BLaER1 (cell line): ENCODE data around the gene CAPN10.

ENCODE experiments used
- H3K27ac ChIP-seq: shearing (Covaris generic); formaldehyde crosslinking; 2 replicates; pipeline ENCODE4 v1.8.1; 2022
- H3K27me3 ChIP-seq: shearing (Covaris generic); formaldehyde crosslinking; 2 replicates; pipeline ENCODE4 v1.8.1; 2022
- H3K36me3 ChIP-seq: shearing (Covaris generic); formaldehyde crosslinking; 2 replicates; pipeline ENCODE4 v1.8.1; 2022
- H3K4me1 ChIP-seq: shearing (Covaris generic); formaldehyde crosslinking; 2 replicates; pipeline ENCODE4 v1.8.1; 2022
- H3K4me2 ChIP-seq: shearing (Covaris generic); formaldehyde crosslinking; 2 replicates; pipeline ENCODE4 v1.8.1; 2022
- H3K4me3 ChIP-seq: shearing (Covaris generic); formaldehyde crosslinking; 2 replicates; pipeline ENCODE4 v1.8.1; 2022
- H3K9ac ChIP-seq: shearing (Covaris generic); formaldehyde crosslinking; 2 replicates; pipeline ENCODE4 v1.8.1; 2022
- H3K9me3 ChIP-seq: shearing (Covaris generic); formaldehyde crosslinking; 2 replicates; pipeline ENCODE4 v1.8.1; 2022
- H4K20me1 ChIP-seq: shearing (Covaris generic); formaldehyde crosslinking; 2 replicates; pipeline ENCODE4 v1.8.1; 2022
- Cebpa-rat ChIP-seq: shearing (Covaris generic); IDR thresholded peaks from 2 replicates; pipeline ENCODE4 v1.8.1; 2022

CAPN10 gene

GRCh38 chr2:240620859-240621258 lies 34.3 kb downstream of the CAPN10 start:
- Histone ChIP-seq H3K9me3 (peaks cover 20% of the 10 kb centered on the region), H3K9ac (no peak overlapping the region), H3K4me2 (peak overlapping the region; percentile 86), H4K20me1 (peaks cover 8% of the 10 kb centered on the region; the same call in 1 of the 2 replicates), H3K27ac (peak overlapping the region; percentile 70), H3K36me3 (peaks cover 27% of the 10 kb centered on the region; the same call in 1 of the 2 replicates), H3K27me3 (no peaks in the 10 kb centered on the region), H3K4me1 (peaks cover 66% of the 10 kb centered on the region), H3K4me3 (no peak overlapping the region)
- no peak for TF ChIP-seq Cebpa-rat

- H3K27me3 ChIP-seq = no peaks in the 10 kb centered on the region
- H3K4me1 ChIP-seq = peaks cover 69% of the 10 kb centered on the region
- no peak overlapping the region for H3K4me3 ChIP-seq
- peak overlapping the region; percentile 86 for H3K4me2 ChIP-seq
- H3K27ac ChIP-seq = peak overlapping the region; percentile 70
- H3K9me3 ChIP-seq = peaks cover 10% of the 10 kb centered on the region
- H3K36me3 ChIP-seq = peaks cover 20% of the 10 kb centered on the region; the same call in 1 of the 2 replicates
- no peak for TF ChIP-seq Cebpa-rat
- H3K9ac ChIP-seq = peak overlapping the region; percentile 50; the same call in 1 of the 2 replicates
- H4K20me1 ChIP-seq = peaks cover 8% of the 10 kb centered on the region; the same call in 1 of the 2 replicates
Measured at GRCh38 chr2:240622060-240622411, 35.5 kb downstream of the CAPN10 start.

- peaks cover 13% of the 10 kb centered on the region; the same call in 1 of the 2 replicates for H3K36me3 ChIP-seq
- peak overlapping the region; percentile 70; the same call in 1 of the 2 replicates for H3K27ac ChIP-seq
- peaks cover 76% of the 10 kb centered on the region for H3K4me1 ChIP-seq
- peak overlapping the region; percentile 86 for H3K4me2 ChIP-seq
- peaks cover 8% of the 10 kb centered on the region; the same call in 1 of the 2 replicates for H4K20me1 ChIP-seq
- H3K4me3 ChIP-seq = 0 out of 2 replicates have a peak overlapping the region, but pooled peaks have one; percentile 18
- TF ChIP-seq Cebpa-rat = no peak
- H3K27me3 ChIP-seq = no peaks in the 10 kb centered on the region
- H3K9me3 ChIP-seq = peaks cover 3% of the 10 kb centered on the region
- peak overlapping the region; percentile 50; the same call in 1 of the 2 replicates for H3K9ac ChIP-seq
Measured at GRCh38 chr2:240622531-240623235, 36.1 kb downstream of the CAPN10 start.

- peaks cover 85% of the 10 kb centered on the region for H3K4me1 ChIP-seq
- peaks cover 8% of the 10 kb centered on the region; the same call in 1 of the 2 replicates for H4K20me1 ChIP-seq
- no peak overlapping the region for H3K27ac ChIP-seq
- no peak overlapping the region for H3K4me3 ChIP-seq
- no peak overlapping the region for H3K9ac ChIP-seq
- no peaks in the 10 kb centered on the region for H3K9me3 ChIP-seq
- TF ChIP-seq Cebpa-rat = no peak
- H3K27me3 ChIP-seq = no peaks in the 10 kb centered on the region
- H3K4me2 ChIP-seq = peak overlapping the region; percentile 86
- H3K36me3 ChIP-seq = 0 out of 2 replicates have a peak, but pooled peaks cover 9% of the 10 kb centered on the region
Measured at GRCh38 chr2:240623531-240624010, 37.0 kb downstream of the CAPN10 start.

GRCh38 chr2:240624011-240624949 lies 37.7 kb downstream of the CAPN10 start:
- Histone ChIP-seq H3K4me1 (peaks cover 89% of the 10 kb centered on the region), H3K4me3 (no peak overlapping the region), H3K9me3 (no peaks in the 10 kb centered on the region), H4K20me1 (peaks cover 8% of the 10 kb centered on the region; the same call in 1 of the 2 replicates), H3K36me3 (0 out of 2 replicates have a peak, but pooled peaks cover 7% of the 10 kb centered on the region), H3K27me3 (no peaks in the 10 kb centered on the region), H3K27ac (peak overlapping the region; percentile 30; the same call in 1 of the 2 replicates), H3K9ac (no peak overlapping the region), H3K4me2 (peak overlapping the region; percentile 86)
- no peak for TF ChIP-seq Cebpa-rat

GRCh38 chr2:240624950-240625621 lies 38.6 kb downstream of the CAPN10 start, which contains the start of gene GPR35:
Gene GPR35 (plus strand): TSS chr2:240625480. CDS start chr2:240629953, 4,473 bp downstream.
- Histone ChIP-seq H3K9me3 (no peaks in the 10 kb centered on the region), H3K4me2 (peak within 1 kb of the TSS; percentile 86), H3K36me3 (peaks cover under 1% of the 10 kb centered on the region; the same call in 1 of the 2 replicates), H3K9ac (0 out of 2 replicates have a peak within 1 kb of the TSS, but pooled peaks have one; percentile 39), H4K20me1 (peaks cover 8% of the 10 kb centered on the region; the same call in 1 of the 2 replicates), H3K4me1 (peaks cover 81% of the 10 kb centered on the region), H3K27ac (peak within 1 kb of the TSS; percentile 81), H3K27me3 (no peaks in the 10 kb centered on the region), H3K4me3 (no peak within 1 kb of the TSS)
- no peak for TF ChIP-seq Cebpa-rat

- H3K9ac ChIP-seq = peak overlapping the region; percentile 39
- peak overlapping the region; percentile 73 for H3K4me2 ChIP-seq
- H3K36me3 ChIP-seq = peaks cover 4% of the 10 kb centered on the region; the same call in 1 of the 2 replicates
- H3K4me3 ChIP-seq = no peak overlapping the region
- no peak for TF ChIP-seq Cebpa-rat
- peak overlapping the region; percentile 81 for H3K27ac ChIP-seq
- H4K20me1 ChIP-seq = peaks cover 8% of the 10 kb centered on the region; the same call in 1 of the 2 replicates
- no peaks in the 10 kb centered on the region for H3K9me3 ChIP-seq
- peaks cover 65% of the 10 kb centered on the region for H3K4me1 ChIP-seq
- no peaks in the 10 kb centered on the region for H3K27me3 ChIP-seq
Measured at GRCh38 chr2:240626531-240627300, 40.2 kb downstream of the CAPN10 start.
